Measurements from ENCODE around the gene VPS36. TPM values are rescaled to one million over a fixed set of nuclear protein-coding genes. Genes with fewer than 3 reads are reported as not detected.
A peak's percentile ranks its signal among the peaks of the same experiment; 100 is the strongest.
"Not testable (repeated sequence)": the region's sequence is repeated elsewhere in the genome, so short reads cannot be mapped to it uniquely, and the experiment has no call there.

The VPS36 gene
- polyA plus RNA-seq, 1 donor: 48.2 TPM

GRCh38 chr13:52374873-52375411, 75.5 kb downstream of the VPS36 start:
- no peak for DNase-seq

GRCh38 chr13:52374389-52374788, 76.0 kb downstream of the VPS36 start:
- DNase-seq: no peak

GRCh38 chr13:52373277-52373676, 77.2 kb downstream of the VPS36 start:
- not testable (repeated sequence) for DNase-seq

GRCh38 chr13:52371736-52372247, 78.6 kb downstream of the VPS36 start:
- no peak for DNase-seq

- DNase-seq: peak; percentile 61
Observed at GRCh38 chr13:52366291-52366690, 84.1 kb downstream of the VPS36 start.

Other genes with a start within 250 kb of the VPS36 start
- 20.8 TPM for gene THSD1, start 44.5 kb downstream of the VPS36 start, polyA plus RNA-seq (ENCODE audit: insufficient read length)
- gene CKAP2, start 4.8 kb upstream of the VPS36 start, polyA plus RNA-seq (ENCODE audit: insufficient read length): 26.2 TPM
- gene HNRNPA1L2, start 191.8 kb upstream of the VPS36 start, polyA plus RNA-seq (ENCODE audit: insufficient read length): 9.7 TPM
- 40.0 TPM for gene SUGT1, start 202.2 kb upstream of the VPS36 start, polyA plus RNA-seq (ENCODE audit: insufficient read length)

Measured in hindlimb muscle (tissue), 1 donor.